ENCODE measurements around the gene FNIP2.
"Not testable (repeated sequence)": the region's sequence is repeated elsewhere in the genome, so short reads cannot be mapped to it uniquely, and the experiment has no call there.

FNIP2 gene

DNA sequence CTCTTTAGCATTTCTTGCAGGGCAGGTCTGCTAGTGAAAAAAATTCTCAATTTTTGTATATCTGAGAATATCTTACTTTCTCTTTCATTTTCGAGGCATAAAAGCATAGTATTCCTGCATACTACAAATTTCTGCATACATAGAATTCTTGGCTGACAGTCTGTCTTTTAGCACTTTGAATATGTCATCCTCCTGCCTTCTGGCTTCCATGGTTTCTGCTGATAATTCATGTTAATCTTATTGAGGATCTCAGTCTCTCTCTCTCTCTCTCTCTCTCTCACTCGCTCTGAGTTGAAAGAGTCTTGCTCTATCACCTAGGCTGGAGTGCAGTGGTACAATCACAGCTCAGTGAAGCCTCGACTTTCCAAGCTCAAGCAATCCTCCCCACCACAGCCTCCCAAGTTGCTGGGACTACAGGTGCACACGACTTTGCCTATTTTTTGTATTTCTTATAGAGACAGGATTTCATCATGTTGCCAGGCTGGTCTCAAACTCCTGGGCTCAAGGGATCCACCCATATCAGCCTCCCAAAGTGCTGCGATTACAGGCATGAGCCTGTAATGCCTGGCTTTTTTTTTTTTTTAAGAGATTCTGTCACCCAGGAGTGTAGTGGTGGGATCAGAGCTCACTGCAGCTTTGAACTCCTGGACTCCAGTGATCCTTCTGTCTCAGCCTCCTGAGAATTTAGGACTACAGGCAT is 161.3 kb downstream of the FNIP2 start:
- DNase-seq, result no peak

DNA sequence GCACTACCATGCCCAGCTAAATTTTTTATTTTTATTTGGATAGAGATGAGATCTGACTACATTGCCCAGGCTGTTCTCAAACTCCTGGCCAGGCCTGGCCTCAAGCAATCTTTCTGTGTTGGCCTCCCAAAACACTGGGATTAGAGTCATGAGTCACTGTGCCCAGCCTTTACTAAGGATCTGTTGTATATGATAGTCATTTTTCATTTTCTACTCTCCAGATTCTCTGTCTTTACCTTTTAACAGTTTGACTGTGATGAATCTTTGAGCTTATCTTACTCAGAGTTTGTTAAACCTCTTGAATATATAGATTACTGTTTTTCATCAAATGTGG is 161.8 kb downstream of the FNIP2 start:
- DNase-seq, result no peak

DNA sequence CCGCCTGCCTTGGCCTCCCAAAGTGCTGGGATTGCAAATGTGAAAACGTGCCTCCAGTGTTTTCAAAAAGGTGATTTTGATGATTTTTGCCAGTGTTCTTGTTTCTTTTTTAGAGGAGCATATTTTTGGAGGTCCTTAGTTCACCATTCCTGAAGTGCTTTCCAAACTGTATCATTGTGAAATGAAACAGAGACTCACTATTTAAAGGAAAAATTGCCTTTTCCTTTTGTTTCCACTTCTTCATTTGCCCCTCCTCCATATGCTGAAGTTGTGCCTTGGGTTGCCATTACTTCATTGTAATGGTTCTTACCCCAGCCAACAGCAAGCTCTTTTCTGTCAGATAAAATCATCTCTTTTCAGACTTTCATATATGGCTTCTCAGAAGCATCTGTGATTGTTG is 164.4 kb downstream of the FNIP2 start:
- DNase-seq, result no peak

DNA sequence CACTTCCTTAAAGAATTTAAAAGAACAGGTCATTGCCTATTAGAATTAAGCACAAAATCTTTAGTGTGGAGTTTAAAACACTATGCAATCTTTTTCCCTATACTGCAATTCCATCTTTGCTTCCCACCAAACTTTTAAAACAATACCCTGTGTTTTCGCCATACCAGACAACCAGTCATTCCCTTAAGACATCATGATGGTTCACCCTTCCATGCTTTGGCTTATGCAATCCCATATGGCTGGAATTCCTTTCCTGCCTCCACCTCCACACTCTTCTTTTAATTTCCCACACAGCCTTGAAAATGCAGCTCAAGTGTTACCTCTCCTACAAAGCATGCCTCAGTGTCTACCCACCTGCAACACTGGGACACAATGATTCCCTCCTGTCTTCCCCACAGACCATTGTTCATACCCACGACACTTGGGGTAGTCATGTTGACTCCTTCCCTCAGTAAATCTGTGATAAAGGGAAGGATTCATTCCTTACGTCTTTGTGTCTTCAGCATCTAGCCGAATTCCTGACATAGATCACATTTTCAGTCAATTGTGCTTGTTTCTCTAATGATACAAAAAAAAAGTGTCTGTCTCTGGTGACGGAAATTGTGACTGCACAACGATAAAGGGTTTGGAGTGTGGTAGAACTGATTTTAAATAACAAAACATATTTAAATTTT is 166.3 kb downstream of the FNIP2 start:
- DNase-seq, result no peak

DNA sequence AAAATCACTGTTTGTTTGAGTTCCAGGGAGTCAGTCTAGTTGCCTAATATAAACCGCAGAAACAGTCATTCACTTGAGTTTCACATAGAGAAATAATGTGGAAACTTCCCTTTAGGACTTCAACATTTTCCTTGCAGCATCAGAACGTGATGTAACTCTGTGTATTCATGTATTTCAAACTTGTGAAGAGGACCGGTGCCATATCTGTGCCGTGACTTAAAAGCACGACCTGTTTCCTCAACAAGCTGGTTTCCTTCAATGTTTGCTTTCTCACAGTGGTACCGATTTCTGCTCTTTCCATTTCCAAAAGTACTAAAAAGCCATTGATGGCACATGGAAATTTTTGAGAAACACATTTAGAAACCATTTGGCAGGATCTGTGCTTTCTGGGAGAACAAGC is 167.4 kb downstream of the FNIP2 start:
- DNase-seq, result no peak

DNA sequence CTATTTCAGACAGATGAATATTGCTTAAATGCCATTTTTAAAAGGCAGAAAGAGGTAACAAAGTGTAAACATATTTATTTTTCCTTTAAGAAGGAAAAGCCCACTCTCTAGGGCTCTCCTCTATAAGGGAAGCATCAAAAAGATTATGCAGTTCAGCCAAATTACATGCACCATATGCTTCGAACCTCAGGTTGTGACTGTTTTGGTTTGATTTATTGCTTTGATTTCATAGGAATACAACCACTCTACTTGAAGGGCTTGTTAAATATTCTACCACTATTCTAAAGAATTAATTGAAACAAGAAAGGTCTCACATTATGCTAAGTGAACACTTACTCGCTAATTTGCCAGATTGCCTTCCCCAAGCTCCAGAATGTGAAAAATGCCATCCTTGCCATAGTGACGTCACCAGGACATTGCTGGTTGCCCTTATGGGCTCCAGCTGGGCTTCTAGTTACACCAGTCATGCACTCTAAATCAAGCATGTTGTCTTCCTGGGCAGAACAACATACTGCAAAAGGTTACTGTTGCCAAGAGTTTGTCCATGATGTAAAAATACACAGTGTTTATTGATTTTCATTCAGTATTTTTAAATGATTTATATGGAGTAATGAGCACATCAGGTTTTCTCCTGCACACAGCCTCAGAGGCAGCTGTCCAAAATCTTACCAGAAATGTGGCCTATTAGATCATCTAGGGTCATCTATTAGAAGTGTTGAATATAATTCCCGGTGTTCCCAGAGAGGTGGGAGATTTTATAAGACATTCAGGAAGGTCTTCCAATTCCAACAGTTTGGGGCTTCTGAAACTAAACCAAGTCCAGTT is 169.6 kb downstream of the FNIP2 start:
- DNase-seq, result no peak

DNA sequence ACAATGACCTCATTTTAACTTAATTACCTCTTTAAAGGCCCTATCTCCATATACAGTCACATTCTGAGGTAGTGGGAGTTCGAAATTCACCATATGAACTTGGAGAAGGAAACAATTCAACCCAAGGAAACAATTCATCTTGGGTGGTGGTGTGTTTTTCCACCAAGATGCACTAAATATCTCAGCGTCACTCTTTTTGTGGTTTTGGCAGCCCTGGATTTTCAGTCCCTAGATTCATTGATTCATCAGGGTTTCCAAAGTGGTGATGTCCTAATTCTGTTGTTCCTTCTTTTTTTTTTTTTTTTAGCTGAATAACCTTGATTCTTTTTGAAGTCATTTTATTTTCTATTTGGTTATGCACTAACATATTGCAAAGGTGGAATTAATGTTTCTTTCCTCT is 171.4 kb downstream of the FNIP2 start:
- no peak for DNase-seq

DNA sequence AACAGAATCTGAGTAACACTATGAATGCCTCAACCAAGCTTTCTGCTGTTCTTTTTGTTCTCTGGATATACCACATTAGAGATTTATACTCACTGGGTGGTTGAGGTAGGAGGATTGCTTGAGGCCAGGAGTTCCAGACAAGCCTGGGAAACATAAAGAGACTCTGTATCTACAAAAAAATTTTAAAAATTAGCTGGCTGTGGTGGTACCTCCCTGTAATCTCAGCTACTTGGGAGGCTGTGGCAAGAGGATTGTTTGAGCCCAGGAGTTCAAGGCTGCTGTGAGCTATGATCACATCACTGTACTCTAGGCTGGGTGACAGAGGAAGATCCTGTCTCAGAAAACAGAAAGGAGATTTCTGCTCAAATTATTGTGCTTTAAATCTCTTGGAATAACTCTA is 172.5 kb downstream of the FNIP2 start:
- no peak for DNase-seq

DNA sequence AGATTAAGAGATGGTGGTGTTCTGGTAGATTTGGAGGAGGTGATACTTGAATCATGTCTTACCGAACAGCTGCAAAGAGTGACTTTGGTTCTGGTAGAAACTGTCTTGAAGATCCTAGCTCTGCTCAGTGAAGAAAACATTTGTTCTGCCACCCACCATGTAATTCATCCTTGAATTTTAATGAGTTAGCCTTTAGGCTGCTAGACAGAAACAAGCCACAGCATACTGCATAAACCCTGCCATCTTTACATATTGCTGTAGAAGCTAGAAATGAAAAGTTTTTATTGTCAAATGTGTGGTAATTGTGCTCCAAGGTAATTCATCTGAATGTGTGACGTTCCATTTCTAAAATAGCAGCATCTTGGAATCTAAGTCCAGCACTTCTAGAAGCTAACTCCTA is 173.1 kb downstream of the FNIP2 start:
- DNase-seq, result no peak

DNA sequence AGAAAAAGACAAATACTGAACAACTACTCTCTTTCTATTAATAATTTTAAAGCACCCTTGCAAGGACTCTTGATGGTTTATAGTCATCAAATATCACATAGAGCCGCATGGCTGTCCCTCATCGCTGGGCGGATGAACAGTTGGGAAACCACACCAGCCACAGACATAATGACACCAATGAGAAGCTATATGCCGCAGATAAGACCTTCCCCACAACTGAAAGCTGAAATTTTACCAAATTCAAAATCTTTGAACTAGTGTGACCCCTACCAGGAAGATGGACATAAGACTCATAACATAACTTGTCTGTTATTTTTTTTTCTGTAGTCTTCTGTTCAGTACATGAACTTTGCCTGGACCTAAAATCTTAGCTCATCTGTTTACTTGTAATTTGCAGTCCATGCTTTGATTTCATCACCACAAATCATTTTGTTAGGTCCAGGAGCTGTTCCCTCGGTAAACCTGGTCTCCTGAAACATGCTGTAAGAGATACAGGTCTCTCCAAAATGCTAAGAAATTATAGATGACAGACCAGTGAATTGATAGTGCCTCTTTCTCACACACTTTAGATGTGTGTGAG is 176.8 kb downstream of the FNIP2 start:
- DNase-seq, result no peak

DNA sequence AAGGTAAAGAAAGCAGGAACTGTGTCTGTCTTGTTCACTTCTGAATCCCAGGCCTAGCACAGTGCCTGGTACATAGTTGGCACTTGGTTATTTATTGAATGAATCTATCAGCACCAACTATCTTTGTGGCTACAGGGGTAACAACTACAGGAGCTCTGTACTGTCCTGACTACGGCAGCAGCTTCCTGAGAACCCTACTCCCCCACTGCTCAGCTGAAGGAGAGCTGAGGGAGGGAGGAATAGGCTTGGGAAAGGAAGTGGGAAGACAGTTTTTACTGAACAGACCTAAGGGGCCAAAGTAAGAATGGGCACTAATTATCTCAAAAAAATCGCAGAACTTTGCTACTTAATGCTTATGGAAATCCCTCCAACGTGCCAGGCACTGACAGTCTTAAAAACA is 178.0 kb downstream of the FNIP2 start:
- no peak for DNase-seq

DNA sequence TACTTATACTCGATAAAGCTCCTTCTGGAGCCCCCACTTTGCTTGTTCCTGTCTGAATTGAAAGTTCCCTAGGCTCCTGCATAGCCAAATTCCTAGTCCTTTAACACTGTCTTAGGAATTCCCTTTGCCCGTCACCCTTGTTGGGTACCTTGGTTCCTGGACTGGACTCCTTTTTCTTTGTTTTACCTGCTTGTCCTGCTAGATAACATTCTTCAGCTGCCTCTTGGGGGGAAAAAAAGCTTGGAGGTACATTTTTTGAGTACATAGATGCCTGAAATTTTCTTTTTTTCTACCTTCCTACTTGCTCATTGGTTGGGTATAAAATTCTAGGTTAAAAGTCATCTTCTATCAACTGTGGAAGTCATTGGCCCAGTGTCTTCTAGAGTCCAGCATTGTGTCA is 179.2 kb downstream of the FNIP2 start:
- no peak for DNase-seq

DNA sequence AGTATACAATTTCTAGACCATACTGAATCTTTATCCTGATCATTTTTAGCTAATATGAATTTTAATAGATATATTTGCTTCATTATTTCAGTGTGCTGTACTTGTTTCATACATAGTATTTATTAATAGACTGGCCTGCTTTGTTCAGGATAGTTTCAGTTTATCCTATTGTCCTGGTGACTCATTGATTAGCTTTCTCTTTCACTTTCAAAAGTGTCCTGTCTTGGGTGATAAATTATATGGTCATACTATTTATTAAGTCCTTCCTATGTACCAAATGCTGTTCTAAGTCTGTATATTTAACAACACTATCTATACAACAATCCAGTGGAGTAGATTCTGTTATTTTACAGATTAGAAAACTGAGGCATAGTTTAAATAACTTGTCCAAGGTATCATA is 180.3 kb downstream of the FNIP2 start:
- DNase-seq, result no peak

DNA sequence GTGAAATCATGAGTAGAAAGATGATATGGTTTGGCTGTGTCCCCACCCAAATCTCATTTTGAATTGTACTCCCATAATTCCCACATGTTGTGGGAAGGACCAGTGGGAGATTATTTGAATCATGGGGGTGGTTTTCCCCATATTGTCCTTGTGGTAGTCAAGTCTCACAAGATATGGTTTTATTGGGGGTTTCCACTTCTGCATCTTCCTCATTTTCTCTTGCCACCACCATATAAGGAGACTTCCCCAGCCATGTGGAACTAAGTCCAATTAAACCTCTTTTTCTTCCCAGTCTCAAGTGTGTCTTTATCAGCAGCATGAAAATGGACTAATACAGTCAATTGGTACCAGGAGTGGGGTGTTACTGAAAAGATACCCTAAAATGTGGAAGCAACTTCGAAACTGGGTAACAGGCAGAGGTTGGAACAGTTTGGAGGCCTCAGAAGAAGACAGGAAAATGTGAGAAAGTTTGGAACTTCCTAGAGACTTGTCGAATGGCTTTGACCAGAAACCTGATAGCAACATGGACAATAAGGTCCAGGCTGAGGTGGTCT is 183.5 kb downstream of the FNIP2 start:
- DNase-seq, result not testable (repeated sequence)

DNA sequence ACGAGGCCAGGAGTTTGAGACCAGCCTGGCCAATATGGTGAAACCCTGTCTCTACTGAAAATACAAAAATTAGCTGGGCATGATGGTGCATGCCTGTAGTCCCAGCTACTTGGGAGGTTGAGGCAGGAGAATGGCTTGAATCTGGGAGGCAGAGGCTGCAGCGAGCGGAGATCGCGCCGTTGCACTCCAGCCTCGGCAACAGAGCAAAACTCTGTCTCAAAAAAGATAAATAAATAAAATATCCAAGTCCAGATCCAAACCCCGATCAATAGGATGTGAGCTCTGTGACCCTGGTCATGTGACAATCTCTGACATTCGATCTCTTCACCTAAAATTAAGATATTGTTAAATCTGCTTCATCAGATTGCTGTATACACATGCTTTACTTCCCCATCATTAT is 187.5 kb downstream of the FNIP2 start:
- DNase-seq, result not testable (repeated sequence)

DNA sequence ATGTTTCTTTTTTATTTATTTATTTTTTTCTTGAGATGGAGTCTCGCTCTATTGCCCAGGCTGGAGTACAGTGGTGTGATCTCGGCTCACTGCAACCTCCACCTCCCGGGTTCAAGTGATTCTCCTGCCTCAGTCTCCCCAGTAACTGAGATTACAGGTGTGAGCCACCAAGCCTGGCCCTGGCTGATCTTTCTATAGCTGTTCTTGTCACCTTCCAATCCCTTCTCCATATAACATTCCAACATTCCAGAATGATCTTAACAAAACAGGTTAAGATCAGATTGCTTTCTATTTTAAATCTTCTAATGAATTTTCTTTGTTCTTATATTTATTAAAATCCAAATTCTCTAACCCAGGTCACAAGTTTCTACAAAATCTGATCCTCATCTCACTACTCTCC is 188.1 kb downstream of the FNIP2 start:
- DNase-seq, result not testable (repeated sequence)

All from NCI-H187 treated with DMSO at 0.1 percent for 48 hours (cell line).